Endothelial cell of umbilical vein (primary cell): Measurements from ENCODE around the gene FGF9.

Experiments used
- CTCF ChIP-seq, 2 donors: IDR thresholded peaks; 1 replicate in 1 of 2; 2 replicates in 1 of 2; pipeline ENCODE4 v1.5.1; 2011; ENCODE audit warnings: low read length in 2 of 2, mild to moderate bottlenecking in 2 of 2, moderate library complexity in 2 of 2, control low read depth in 1 of 2, inconsistent platforms in 1 of 2, low read depth in 1 of 2; ENCODE audit not compliant: insufficient read depth in 1 of 2; ENCODE audit errors: extremely low read depth in 1 of 2
- EZH2 ChIP-seq: IDR thresholded peaks from 2 replicates; pipeline ENCODE4 v1.6.1; 2012; ENCODE audit warnings: borderline replicate concordance, low read depth, mild to moderate bottlenecking, moderate library complexity, low read length, inconsistent platforms; ENCODE audit not compliant: severe bottlenecking
- FOS ChIP-seq: IDR thresholded peaks from 2 replicates; pipeline ENCODE4 v1.6.1; 2011; ENCODE audit warnings: mild to moderate bottlenecking, low read length, moderate library complexity, borderline replicate concordance; ENCODE audit not compliant: insufficient read depth
- GATA2 ChIP-seq: IDR thresholded peaks from 2 replicates; pipeline ENCODE4 v1.7.0; 2011; ENCODE audit warnings: low read depth, mild to moderate bottlenecking, moderate library complexity, mixed read lengths, low read length; ENCODE audit not compliant: insufficient read length, insufficient read depth
- JUN ChIP-seq: IDR thresholded peaks from 2 replicates; pipeline ENCODE4 v1.6.1; 2011; ENCODE audit warnings: borderline replicate concordance, low read depth; ENCODE audit not compliant: insufficient read length, insufficient read depth
- MAX ChIP-seq: IDR thresholded peaks from 2 replicates; pipeline ENCODE4 v1.6.1; 2011; ENCODE audit not compliant: insufficient read depth, insufficient read length
- MYC ChIP-seq: IDR thresholded peaks from one replicate; pipeline ENCODE4 v1.6.1; 2011; ENCODE audit warnings: mild to moderate bottlenecking, low read depth, low read length
- POLR2A ChIP-seq: IDR thresholded peaks from 2 replicates; pipeline ENCODE4 v1.6.1; 2012; ENCODE audit warnings: low read depth, mild to moderate bottlenecking, control low read depth, low read length
- POLR2AphosphoS5 ChIP-seq: IDR thresholded peaks from 2 replicates; pipeline ENCODE4 v1.6.1; 2012; ENCODE audit warnings: low read depth, mild to moderate bottlenecking, control low read depth, low read length, moderate library complexity; ENCODE audit not compliant: insufficient read depth

DNA sequence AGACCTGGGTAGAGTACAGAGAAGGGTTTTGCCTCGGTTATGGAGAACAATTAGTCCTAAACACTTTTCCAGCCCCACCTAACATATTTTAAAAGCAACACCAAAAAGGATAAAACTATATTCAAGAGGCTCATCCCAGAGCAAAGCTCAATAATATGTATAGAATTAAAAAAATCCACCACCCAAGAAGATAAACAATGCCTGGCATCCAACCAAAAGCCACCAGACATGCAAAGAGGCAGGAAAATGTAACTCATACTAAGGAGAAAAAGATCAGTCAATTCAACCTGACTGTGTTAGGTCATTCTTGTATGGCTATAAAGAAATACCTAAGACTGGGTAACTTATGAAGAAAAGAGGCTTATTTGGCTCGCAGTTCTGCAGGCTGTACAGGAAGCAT, 39.3 kb downstream of the FGF9 start:
- TF ChIP-seq CTCF (IDR thresholded peaks at IDR 0.05; ENCODE audit: extremely low read depth in 1 of 2, insufficient read depth in 1 of 2, low read depth in 1 of 2, low read length in 2 of 2) (no peak), JUN (no peak), POLR2A (no peak), EZH2 (no peak), FOS (no peak), GATA2 (no peak), POLR2AphosphoS5 (no peak), MYC (no peak), MAX (no peak)
